ENCODE measurements around the gene POLD2.

POLD2 gene

DNA sequence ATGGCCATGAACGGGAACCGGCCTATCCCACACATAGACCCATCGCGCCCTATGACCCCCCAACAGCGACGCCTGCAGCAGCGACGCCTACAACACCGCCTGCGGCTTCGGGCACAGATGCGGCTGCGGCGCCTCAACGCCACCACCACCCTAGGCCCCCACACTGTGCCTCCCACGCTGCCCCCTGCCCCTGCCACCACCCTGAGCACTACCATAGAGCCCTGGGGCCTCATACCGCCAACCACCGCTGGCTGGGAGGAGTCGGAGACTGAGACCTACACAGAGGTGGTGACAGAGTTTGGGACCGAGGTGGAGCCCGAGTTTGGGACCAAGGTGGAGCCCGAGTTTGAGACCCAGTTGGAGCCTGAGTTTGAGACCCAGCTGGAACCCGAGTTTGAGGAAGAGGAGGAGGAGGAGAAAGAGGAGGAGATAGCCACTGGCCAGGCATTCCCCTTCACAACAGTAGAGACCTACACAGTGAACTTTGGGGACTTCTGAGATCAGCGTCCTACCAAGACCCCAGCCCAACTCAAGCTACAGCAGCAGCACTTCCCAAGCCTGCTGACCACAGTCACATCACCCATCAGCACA lies 9.5 kb downstream of the POLD2 start:
- no peak for DNase-seq (ENCODE audit: low read depth)

DNA sequence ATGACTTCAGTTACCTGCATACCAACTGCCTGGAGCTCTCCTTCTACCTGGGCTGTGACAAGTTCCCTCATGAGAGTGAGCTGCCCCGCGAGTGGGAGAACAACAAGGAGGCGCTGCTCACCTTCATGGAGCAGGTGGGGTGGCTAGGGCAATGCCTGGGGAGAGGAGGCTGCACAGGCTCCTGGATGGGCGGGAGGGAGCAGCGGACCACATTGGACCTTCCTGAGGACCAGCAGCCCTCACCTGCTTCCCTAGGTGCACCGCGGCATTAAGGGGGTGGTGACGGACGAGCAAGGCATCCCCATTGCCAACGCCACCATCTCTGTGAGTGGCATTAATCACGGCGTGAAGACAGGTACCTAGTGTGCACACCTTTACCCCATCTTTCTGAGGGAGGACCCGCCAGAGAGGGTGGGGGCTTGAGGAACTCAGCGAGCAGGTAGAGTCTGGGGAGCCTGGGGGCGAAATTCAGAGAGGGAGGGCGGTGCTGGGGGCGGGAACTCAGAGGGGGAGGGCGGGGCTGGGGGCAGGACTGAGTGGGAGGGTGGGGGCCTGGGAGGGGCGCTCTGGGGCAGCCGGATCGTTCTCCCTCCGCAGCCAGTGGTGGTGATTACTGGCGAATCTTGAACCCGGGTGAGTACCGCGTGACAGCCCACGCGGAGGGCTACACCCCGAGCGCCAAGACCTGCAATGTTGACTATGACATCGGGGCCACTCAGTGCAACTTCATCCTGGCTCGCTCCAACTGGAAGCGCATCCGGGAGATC lies 10.2 kb downstream of the POLD2 start:
- DNase-seq (ENCODE audit: low read depth) = no peak

DNA sequence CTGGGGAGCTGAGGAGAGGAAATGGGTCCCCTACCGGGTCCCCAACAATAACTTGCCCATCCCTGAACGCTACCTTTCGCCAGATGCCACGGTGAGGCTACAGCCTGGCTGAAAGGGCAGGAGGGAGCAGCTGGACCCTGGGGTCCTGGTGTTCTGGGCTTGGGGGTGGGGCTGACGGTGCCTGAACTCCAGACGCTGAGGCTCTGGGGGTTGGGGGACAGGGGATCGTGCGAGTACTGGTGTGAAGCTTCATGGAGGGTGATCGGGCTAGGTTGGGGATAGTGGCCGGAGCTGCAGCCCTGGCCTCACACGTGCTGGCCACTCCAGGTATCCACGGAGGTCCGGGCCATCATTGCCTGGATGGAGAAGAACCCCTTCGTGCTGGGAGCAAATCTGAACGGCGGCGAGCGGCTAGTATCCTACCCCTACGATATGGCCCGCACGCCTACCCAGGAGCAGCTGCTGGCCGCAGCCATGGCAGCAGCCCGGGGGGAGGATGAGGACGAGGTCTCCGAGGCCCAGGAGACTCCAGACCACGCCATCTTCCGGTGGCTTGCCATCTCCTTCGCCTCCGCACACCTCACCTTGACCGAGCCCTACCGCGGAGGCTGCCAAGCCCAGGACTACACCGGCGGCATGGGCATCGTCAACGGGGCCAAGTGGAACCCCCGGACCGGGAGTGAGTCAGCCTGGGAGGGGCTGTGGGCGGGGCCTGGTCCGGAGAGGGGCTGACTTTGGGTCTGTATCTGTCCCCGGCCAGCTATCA lies 10.9 kb downstream of the POLD2 start:
- no peak for DNase-seq (ENCODE audit: low read depth)

DNA sequence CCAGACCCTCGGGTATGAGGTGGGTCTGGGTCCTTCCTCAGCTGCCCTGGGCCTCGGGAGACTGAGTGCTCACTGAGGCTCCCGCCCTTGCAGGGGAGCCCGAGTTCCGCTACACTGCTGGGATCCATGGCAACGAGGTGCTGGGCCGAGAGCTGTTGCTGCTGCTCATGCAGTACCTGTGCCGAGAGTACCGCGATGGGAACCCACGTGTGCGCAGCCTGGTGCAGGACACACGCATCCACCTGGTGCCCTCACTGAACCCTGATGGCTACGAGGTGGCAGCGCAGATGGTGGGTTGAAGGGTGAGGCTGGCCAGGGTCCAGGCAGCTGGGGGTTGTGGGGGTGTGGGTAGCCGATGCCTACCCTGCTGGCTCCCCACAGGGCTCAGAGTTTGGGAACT lies 11.6 kb downstream of the POLD2 start:
- DNase-seq (ENCODE audit: low read depth) = no peak

DNA sequence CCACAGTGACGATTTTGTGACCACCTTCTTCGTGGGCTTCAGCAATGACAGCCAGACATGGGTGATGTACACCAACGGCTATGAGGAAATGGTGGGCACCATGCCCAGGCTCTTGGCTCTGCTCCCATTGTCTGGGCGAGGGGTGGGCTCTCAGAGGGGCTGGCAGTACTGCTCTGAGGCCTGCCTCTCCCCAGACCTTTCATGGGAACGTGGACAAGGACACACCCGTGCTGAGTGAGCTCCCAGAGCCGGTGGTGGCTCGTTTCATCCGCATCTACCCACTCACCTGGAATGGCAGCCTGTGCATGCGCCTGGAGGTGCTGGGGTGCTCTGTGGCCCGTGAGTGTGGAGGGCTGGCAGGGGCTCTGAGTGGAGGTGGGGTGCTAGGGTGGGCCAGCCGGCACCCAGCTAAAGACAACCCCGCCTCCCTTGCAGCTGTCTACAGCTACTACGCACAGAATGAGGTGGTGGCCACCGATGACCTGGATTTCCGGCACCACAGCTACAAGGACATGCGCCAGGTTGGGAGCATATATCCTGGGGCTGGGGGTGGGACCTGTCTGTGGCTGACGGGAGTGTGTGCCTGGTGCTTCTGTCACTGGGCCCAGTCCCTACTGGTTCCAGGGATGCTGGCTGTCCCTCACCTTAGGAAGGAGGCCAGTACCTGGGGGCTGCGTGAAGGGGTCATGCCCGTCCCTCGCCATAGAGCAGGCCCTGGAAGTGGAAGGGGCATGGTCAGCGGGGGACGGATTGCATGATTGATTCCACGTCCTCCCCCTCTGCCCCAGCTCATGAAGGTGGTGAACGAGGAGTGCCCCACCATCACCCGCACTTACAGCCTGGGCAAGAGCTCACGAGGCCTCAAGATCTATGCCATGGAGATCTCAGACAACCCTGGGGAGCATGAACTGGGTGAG lies 12.4 kb downstream of the POLD2 start:
- DNase-seq (ENCODE audit: low read depth) = no peak

DNA sequence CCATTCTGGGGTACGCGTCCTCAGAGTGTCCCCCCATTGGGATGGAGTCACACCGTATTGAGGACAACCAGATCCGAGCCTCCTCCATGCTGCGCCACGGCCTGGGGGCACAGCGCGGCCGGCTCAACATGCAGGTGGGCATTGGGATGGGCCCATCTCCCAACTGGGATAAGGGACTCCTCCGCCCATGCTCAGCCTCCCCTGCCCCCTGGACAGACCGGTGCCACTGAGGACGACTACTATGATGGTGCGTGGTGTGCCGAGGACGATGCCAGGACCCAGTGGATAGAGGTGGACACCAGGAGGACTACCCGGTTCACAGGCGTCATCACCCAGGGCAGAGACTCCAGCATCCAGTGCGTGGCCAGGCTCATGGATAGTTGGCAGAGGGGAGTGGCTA lies 13.4 kb downstream of the POLD2 start:
- DNase-seq (ENCODE audit: low read depth) = no peak

DNA sequence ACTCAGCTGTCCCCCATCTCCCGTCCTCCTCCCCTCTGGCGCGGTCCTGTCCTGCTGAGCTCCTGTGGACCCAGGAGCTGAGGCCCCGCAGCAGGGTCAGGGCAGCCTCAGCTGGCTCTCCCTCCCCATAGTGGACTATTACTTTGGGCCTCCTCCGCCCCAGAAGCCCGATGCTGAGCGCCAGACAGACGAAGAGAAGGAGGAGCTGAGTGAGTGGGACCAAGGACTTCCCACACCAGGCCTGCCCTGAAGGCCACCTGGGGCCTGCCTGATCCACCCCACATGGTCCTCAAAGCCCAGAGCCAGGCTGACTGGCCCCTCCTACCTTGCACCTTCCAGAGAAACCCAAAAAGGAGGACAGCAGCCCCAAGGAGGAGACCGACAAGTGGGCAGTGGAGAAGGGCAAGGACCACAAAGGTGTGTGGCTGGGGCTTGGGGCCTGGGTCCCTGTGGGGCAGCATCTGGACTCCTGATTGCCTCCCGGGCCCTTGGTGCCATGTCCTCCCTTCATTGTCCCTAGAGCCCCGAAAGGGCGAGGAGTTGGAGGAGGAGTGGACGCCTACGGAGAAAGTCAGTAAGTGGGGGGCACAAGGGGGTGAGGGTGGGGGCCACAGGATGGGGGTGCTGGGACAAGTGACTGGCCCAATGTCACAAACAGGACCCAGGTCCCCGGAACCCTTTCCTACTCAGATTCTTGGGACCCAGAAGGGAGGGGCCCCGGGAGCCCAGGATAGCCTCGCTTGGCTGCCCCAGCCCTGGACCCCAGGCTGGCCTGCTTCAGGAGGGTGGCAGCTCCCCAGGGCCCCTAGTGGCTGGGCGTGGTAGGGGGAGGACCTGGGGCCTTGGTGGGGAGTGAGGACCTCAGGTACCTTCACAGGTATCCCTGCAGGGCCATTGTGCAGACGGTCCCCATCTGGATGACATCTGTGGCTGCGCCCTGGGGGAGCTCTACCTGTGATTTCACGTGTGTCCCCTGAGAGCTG lies 14.3 kb downstream of the POLD2 start:
- no peak for DNase-seq (ENCODE audit: low read depth)

DNA sequence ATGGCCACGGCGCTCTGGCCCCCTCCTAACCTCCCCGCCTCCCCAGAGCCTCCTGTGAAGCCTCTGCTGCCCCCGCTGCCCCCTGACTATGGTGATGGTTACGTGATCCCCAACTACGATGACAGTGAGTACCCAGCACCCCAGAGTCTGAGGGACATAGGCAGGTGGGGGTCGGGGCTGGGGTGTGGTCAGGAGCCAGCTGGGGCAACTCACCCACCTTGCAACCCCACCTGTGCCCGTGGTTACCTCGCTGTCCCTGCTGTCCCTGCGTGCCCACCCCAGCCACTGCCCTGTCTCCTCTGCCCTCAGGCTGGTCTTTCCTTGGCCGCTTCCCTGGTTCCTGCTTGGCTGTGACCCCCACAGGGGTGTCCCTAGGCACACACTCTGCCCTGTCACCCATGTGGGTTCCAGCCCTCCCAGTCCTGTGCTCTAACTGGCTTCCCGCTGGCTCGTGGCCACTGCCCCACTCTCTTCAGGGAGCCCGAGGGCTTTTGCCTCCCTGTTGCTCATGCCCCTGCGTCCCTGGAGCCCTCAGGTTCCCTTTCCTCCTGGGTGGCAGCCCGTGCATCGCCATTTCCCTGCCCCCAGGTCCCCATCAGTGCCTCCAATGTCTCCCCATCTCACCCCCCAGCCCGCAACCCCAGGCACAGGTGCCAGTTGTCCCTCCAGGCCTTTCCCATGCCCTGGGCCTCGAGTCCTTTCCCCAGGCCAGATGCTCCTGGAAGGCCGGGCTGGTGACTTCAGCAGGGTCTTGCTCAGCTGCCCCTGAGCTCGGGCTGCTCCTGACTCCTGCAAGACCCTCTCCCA lies 15.2 kb downstream of the POLD2 start:
- no peak for DNase-seq (ENCODE audit: low read depth)

DNA sequence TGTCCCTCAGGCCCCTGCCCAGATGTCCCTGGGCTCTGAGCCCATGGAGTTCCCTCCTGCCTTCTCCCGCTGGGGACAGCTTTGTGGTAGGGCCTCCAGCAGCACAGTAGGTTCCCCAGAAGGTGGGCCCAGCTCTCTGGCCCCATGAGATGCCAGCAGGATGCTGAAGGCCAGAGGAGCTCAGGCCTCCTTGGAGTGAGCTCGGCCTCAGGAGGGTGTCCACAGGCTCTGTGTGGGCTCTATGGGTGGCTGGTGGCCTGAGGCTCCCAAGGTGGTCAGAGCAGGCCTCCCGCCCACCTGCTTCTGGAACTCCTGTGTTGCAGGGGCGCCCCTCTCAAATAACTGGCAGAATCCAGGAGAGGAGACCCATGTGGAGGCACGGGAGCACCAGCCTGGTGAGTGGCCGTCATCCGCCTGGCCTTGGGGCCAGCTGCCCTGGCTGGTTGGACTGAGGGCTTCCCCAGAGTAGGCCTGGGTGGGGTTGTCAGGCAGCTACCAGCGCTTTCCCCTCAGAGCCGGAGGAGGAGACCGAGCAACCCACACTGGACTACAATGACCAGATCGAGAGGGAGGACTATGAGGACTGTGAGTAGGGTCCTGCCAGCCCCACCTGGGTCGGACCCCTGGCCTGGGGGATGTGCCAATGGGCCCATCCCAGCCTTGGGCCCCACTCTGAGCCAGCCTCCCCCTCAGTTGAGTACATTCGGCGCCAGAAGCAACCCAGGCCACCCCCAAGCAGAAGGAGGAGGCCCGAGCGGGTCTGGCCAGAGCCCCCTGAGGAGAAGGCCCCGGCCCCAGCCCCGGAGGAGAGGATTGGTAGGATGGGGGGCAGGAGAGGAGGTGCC lies 16.0 kb downstream of the POLD2 start:
- no peak for DNase-seq (ENCODE audit: low read depth)

DNA sequence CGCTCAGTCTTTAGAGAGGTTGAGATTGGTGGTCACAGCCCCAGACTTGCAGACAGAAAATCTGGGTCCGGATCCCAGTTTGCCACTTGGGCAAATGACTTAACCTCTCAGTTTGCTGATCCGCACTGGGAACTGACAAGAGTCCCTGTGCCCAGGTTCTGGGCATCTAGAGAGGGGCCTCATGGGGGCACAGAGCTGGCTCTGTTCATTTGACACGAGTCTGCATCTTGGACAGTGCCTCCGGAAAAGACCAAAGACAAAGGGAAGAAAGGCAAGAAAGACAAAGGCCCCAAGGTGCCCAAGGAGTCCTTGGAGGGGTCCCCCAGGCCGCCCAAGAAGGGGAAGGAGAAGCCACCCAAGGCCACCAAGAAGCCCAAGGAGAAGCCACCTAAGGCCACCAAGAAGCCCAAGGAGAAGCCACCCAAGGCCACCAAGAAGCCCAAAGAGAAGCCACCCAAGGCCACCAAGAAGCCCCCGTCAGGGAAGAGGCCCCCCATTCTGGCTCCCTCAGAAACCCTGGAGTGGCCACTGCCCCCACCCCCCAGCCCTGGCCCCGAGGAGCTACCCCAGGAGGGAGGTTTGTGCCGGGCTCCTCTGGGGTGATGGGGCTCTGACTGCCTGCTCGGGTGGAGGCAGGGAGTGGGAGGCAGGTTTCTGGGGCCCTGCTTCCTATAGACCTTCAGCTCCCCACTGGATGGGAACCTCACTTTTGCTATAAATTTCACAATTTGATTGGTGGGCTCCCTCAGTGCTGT lies 16.9 kb downstream of the POLD2 start:
- DNase-seq (ENCODE audit: low read depth) = no peak

DNA sequence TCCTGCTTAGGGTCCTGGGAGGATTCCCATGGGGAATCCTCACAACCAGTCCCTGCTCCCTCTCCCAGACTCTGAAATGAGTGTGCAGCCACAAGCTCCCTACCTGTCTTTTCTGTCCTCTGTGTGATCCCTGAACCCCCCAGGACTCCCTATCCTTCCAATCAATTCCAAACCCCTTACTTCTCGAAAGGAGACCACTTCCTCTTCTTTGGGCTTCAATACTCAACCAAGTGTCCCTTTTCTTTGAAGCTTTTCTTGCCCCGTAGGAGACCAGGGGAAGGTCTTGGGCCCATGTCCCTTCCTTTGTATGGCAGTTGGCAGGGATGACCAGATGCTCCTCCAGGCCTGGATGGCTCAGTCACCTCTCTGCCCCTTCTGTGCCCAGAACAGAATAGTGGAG lies 17.5 kb downstream of the POLD2 start:
- no peak for DNase-seq (ENCODE audit: low read depth)

DNA sequence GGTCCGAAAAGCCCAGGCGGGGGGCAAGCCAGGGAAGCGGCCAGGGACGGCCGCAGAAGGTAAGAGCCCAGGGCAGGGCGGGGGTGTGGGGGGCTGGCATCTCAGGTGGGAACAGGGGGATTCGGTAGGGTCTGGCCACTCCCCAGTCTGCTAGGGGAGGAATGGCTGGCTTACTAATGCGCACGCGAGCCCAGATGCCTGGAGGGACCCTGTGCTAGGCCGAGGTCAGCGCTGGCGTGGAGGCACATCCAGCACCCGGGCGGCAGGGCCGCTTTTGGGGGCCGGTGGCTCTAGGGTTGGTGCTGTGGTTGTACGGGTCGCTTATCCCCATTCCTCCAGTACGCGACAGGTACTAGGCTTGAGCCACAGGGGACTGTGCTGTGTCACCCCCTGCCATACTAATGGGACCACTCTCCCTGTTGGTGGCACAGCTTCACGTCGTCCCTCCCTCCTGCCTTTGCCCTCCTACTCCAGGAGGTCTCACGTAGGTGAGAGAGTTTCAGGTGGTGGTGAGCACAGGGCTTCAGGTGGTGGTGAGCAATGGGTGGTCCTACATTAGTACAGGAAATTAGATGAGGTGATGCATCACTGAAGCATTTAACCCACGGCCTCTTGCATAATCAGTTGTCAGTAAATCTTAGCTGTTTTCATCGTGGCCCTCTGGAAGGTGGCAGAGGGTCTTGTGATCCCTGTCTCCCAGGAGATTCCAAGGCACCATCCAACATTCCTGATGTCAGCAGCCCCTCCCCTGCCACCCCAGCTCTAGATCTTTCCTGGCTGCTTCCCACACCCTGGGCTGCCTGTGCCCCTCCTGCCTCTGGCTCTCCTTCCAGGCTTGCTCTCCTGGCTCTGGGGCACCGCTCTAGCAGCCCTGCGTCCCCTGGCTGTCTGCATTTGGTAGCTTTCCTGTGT lies 18.2 kb downstream of the POLD2 start:
- DNase-seq (ENCODE audit: low read depth) = no peak

DNA sequence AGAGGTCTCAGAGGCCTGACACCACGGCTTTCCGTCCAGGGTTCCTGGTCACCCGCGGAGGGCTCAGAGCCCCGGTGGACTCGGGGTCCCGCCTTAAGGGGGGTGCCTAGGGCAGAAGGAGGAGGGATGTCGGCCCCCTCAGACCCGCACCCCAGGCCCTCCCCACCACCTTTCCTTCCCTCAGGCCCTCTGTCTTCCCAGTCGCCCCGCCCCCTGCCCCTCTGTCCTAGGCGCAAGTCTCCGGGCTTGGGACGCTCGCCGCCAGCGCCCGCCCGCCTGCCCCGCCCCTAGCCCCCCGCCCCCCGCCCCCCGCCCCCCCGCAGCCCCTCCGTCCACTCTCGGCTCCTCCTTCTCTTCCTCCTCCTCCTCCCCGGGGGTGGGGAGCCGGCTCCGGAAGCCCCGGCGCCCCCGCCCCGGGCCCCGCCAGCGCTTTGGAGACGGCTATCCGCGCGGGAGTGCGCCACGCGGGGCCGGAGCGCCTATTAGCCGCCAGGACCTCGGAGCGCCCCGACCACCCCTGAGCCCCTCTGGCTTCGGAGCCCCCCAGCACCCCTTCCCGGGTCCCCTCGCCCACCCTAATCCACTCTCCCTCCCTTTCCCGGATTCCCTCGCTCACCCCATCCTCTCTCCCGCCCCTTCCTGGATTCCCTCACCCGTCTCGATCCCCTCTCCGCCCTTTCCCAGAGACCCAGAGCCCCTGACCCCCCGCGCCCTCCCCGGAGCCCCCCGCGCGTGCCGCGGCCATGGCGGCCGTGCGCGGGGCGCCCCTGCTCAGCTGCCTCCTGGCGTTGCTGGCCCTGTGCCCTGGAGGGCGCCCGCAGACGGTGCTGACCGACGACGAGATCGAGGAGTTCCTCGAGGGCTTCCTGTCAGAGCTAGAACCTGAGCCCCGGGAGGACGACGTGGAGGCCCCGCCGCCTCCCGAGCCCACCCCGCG lies 19.2 kb downstream of the POLD2 start, which contains the start of gene AEBP1:
TSS of gene AEBP1 (plus strand) at position 423 of the 937 bp plus-strand sequence. CDS start at position 744, 321 bp downstream.
- no peak for DNase-seq (ENCODE audit: low read depth)

DNA sequence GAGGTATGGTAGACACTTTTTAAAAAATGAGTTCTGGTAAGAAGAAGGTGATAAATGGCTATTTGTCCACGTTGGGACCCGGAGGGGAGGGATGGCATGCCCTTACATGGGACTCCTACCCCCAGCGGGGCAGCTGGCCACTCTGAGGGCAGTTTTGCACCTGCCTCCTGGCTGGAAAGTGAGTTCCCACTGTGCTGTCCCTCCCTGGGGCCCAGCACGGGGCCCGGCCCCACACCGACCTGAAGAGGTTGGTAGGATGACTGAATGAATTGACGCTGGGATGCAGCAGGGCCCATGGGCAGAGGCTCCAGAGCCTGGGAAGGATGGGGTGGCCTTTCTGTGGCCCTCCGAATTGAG lies 19.8 kb downstream of the POLD2 start:
- DNase-seq (ENCODE audit: low read depth) = no peak

DNA sequence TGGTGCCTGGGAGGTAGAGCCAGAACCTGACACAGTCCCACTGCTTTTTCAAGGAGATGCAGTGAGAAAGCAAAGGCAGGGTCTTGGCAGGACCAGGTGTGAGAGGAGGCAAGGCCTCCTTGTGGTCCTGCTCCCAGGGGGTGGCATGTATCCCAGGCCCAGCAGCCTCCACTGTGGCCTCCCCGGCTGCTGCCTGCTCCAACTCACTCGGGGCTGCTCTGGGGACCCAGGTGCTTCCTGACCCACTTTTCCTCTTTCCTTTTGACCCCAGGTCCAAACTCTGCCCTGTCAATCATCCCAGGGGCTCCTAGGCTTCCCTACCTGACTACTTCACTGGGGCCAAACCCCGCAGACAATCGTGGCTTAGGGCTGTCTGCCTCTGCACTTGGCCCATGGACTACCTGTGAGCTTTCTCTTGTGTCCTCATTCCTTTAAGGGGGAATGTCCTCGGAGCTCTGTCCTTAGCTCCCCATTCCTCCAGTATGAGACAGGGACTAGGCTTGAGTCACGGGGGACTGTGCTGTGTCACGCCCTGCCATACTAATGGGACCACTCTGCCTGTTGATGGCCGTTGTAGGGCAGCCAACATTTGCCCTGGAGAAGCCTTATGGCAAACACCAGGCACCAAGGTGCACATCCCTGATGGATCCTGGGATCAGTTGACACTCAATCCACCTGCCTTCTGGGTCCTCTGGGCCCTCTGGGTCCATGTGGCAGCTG lies 20.3 kb downstream of the POLD2 start:
- DNase-seq (ENCODE audit: low read depth) = no peak

Measured in stromal cell of bone marrow (primary cell).